ENCODE results near the gene KCNMB2. TPM values are rescaled to one million over a fixed set of nuclear protein-coding genes. Genes with fewer than 3 reads are reported as not detected.

Gene KCNMB2
- polyA plus RNA-seq, 3 donors: not detected

- H3K9me3 ChIP-seq (replicated peaks in 1 of 2; ENCODE audit: control insufficient read depth in 1 of 2, insufficient read depth in 1 of 2, low read length in 2 of 2): peaks cover 0 to 8% of the 10 kb centered on the region in 2 donors
- no peaks in the 10 kb centered on the region for H3K36me3 ChIP-seq (replicated peaks in 1 of 2; ENCODE audit: control insufficient read depth in 1 of 2, insufficient read depth in 2 of 2, low read length in 2 of 2)
- H3K9me3 Mint-ChIP-seq: peaks cover 0 to 4% (median 2%) of the 10 kb centered on the region in 7 donors
- H3K4me1 Mint-ChIP-seq: no peaks in the 10 kb centered on the region
- no peak for DNase-seq
- H3K4me2 ChIP-seq (replicated peaks; ENCODE audit: extremely low read depth, low read length, poor library complexity, severe bottlenecking): no peak overlapping the region
- H3K4me3 ChIP-seq (replicated peaks in 1 of 3; ENCODE audit: low read depth in 2 of 3, low read length in 3 of 3): no peak overlapping the region
- peaks cover 0 to 2% (median 0%) of the 10 kb centered on the region in 3 donors for H3K27me3 Mint-ChIP-seq (ENCODE audit: low read depth in 3 of 3)
- H3K79me2 ChIP-seq (ENCODE audit: insufficient read depth, low read length): no peaks in the 10 kb centered on the region
- H3K27ac Mint-ChIP-seq: no peak overlapping the region
- H3K36me3 Mint-ChIP-seq: no peaks in the 10 kb centered on the region
- H2AFZ ChIP-seq (ENCODE audit: insufficient read depth, low read depth, low read length, poor library complexity, severe bottlenecking): no peak overlapping the region
- H4K20me1 ChIP-seq (ENCODE audit: insufficient read depth, low read length): no peaks in the 10 kb centered on the region
- no peak for TF ChIP-seq CTCF (IDR thresholded peaks at IDR 0.05)
- H3K9ac ChIP-seq (ENCODE audit: insufficient read depth, low read length, poor library complexity, severe bottlenecking): no peak overlapping the region
- intact Hi-C loops (cut with micrococcal nuclease): no loop called here
- no peak overlapping the region for H3K4me3 Mint-ChIP-seq
- H3K27ac ChIP-seq (ENCODE audit: low read depth in 1 of 2, low read length in 2 of 2): no peak overlapping the region
- no peaks in the 10 kb centered on the region for H3K4me1 ChIP-seq (ENCODE audit: control insufficient read depth in 1 of 2, insufficient read depth in 2 of 2, low read length in 2 of 2)
- no peaks in the 10 kb centered on the region for H3K27me3 ChIP-seq (ENCODE audit: control insufficient read depth in 2 of 2, insufficient read depth in 2 of 2, low read length in 2 of 2)
Measured at GRCh38 chr3:178624276-178624675, 88.0 kb downstream of the KCNMB2 start.

GRCh38 chr3:178625053-178625600, 88.9 kb downstream of the KCNMB2 start:
- DNase-seq: no peak
- TF ChIP-seq CTCF (IDR thresholded peaks at IDR 0.05): no peak
- 80% methylated on average over 1 of the region's 7 CpGs for WGBS (ENCODE audit: insufficient coverage)

More at GRCh38 chr3:178625053-178625600, 88.9 kb downstream of the KCNMB2 start:
- intact Hi-C loops (cut with micrococcal nuclease): no loop called here
- Histone ChIP-seq H3K9ac (ENCODE audit: insufficient read depth, low read length, poor library complexity, severe bottlenecking) (no peak overlapping the region), H3K4me2 (replicated peaks; ENCODE audit: extremely low read depth, low read length, poor library complexity, severe bottlenecking) (no peak overlapping the region), H4K20me1 (ENCODE audit: insufficient read depth, low read length) (no peaks in the 10 kb centered on the region), H3K36me3 (replicated peaks in 1 of 2; ENCODE audit: control insufficient read depth in 1 of 2, insufficient read depth in 2 of 2, low read length in 2 of 2) (no peaks in the 10 kb centered on the region), H3K4me1 (ENCODE audit: control insufficient read depth in 1 of 2, insufficient read depth in 2 of 2, low read length in 2 of 2) (no peaks in the 10 kb centered on the region), H3K4me3 (replicated peaks in 1 of 3; ENCODE audit: low read depth in 2 of 3, low read length in 3 of 3) (no peak overlapping the region), H3K27me3 (ENCODE audit: control insufficient read depth in 2 of 2, insufficient read depth in 2 of 2, low read length in 2 of 2) (no peaks in the 10 kb centered on the region), H3K9me3 (replicated peaks in 1 of 2; ENCODE audit: control insufficient read depth in 1 of 2, insufficient read depth in 1 of 2, low read length in 2 of 2) (peaks cover 0 to 8% of the 10 kb centered on the region in 2 donors), H2AFZ (ENCODE audit: insufficient read depth, low read depth, low read length, poor library complexity, severe bottlenecking) (no peak overlapping the region), H3K27ac (ENCODE audit: low read depth in 1 of 2, low read length in 2 of 2) (no peak overlapping the region), H3K79me2 (ENCODE audit: insufficient read depth, low read length) (no peaks in the 10 kb centered on the region)
- no peaks in the 10 kb centered on the region for H3K36me3 Mint-ChIP-seq
- no peak overlapping the region for H3K27ac Mint-ChIP-seq
- no peaks in the 10 kb centered on the region for H3K4me1 Mint-ChIP-seq
- peaks cover 0 to 2% (median 0%) of the 10 kb centered on the region in 3 donors for H3K27me3 Mint-ChIP-seq (ENCODE audit: low read depth in 3 of 3)
- peaks cover 0 to 4% (median 2%) of the 10 kb centered on the region in 7 donors for H3K9me3 Mint-ChIP-seq
- no peak overlapping the region for H3K4me3 Mint-ChIP-seq
